K562 (cell line): Measurements from ENCODE around the gene HDAC10. TPM values are rescaled to one million over a fixed set of nuclear protein-coding genes. Genes with fewer than 3 reads are reported as not detected.

Source experiments
- ATAC-seq: fragments of 200-7000 bp; cut with Tn5 transposase; 3 replicates; pipeline ENCODE4 v1.9.1; 2020; ENCODE audit warnings: moderate library complexity
- BruUV-seq: library from RNA; stranded (reverse); fragments of 400-500 nt; replicated peaks from 2 replicates; lab custom pipeline; 2021; lab: Mats Ljungman, UMichigan
- CTCF ChIA-PET: fragments of 300-600 bp; formaldehyde crosslinking; extraction: SDS; loops from one replicate; lab custom pipeline; 2021; ENCODE audit warnings: low intra/inter-chr PET ratio; lab: Yijun Ruan, JAX
- POLR2A ChIA-PET: fragments of 300-600, 350-650 bp; sonication (Branson Sonifier 250); formaldehyde crosslinking; extraction: SDS; loops from one replicate; lab custom pipeline; 2021; ENCODE audit warnings: antibody characterized with exemption, inconsistent platforms; lab: Yijun Ruan, JAX
- DNase-seq, 4 experiments: peaks; one replicate each; pipeline versions ENCODE4 v3.0.0 to v3.0.0-alpha.2; 2011 to 2018; ENCODE audit warnings: low spot score in 3 of 4, mixed read lengths in 3 of 4; ENCODE audit errors: extremely low read depth in 1 of 4
- FAIRE-seq: peaks from 2 replicates; lab custom pipeline; 2011; peaks lifted over from hg19 to GRCh38; lab: Jason Lieb, UNC
- H2AFZ ChIP-seq: 2 replicates; pipeline ENCODE4 v1.6.0; 2011; ENCODE audit warnings: low read depth, low read length, control low read depth, inconsistent platforms
- H3K27ac ChIP-seq: fragments of 200-600 bp; 3 replicates; pipeline ENCODE4 v1.8.0; 2011; ENCODE audit warnings: low read depth, mild to moderate bottlenecking, control low read depth, inconsistent platforms, low read length, moderate library complexity, mixed read lengths; ENCODE audit errors: extremely low read depth
- H3K27me3 ChIP-seq, 2 experiments: fragments of 300-600 bp in 1 of 2; 2 replicates in 1 of 2; 3 replicates in 1 of 2; pipeline versions ENCODE4 v1.6.0 to v1.8.0; 2011; ENCODE audit warnings: inconsistent platforms in 2 of 2, low read length in 2 of 2, mild to moderate bottlenecking in 1 of 2, mixed read lengths in 1 of 2, moderate library complexity in 1 of 2; ENCODE audit not compliant: control insufficient read depth in 2 of 2, insufficient read depth in 2 of 2
- H3K36me3 ChIP-seq: fragments of 300-600 bp; 3 replicates; pipeline ENCODE4 v1.8.0; 2011; ENCODE audit warnings: mild to moderate bottlenecking, low read length, inconsistent platforms; ENCODE audit not compliant: control insufficient read depth, insufficient read depth
- H3K4me1 ChIP-seq, 2 experiments: fragments of 200-600 bp in 1 of 2; replicated peaks in 1 of 2; 2 replicates in 1 of 2; 3 replicates in 1 of 2; pipeline versions ENCODE4 v1.5.1 to v1.8.0; 2011; ENCODE audit warnings: inconsistent platforms in 2 of 2, low read length in 2 of 2, mild to moderate bottlenecking in 1 of 2, mixed read lengths in 1 of 2, moderate library complexity in 1 of 2; ENCODE audit not compliant: control insufficient read depth in 2 of 2, insufficient read depth in 2 of 2
- H3K4me2 ChIP-seq: 2 replicates; pipeline ENCODE4 v1.6.1; 2011; ENCODE audit warnings: low read length, control low read depth, inconsistent platforms, mixed read lengths; ENCODE audit not compliant: insufficient read depth
- H3K4me3 ChIP-seq: fragments of 200-600 bp; sonication (generic), shearing (Covaris generic); 2 replicates; pipeline ENCODE4 v1.5.1; 2016; ENCODE audit warnings: control low read depth, inconsistent platforms
- H3K79me2 ChIP-seq: fragments of 200-600 bp; 3 replicates; pipeline ENCODE4 v1.8.0; 2011; ENCODE audit warnings: low read length, inconsistent platforms; ENCODE audit not compliant: control insufficient read depth, insufficient read depth
- H3K9ac ChIP-seq, 2 experiments: 2 replicates each; pipeline versions ENCODE4 v1.6.0 to v1.6.1; 2011; ENCODE audit warnings: low read depth in 2 of 2, low read length in 2 of 2, control low read depth in 1 of 2, inconsistent platforms in 1 of 2, mild to moderate bottlenecking in 1 of 2, mixed read lengths in 1 of 2; ENCODE audit not compliant: insufficient read depth in 1 of 2
- H3K9me1 ChIP-seq: one replicate; pipeline ENCODE4 v1.6.0; 2011; ENCODE audit warnings: inconsistent platforms, mild to moderate bottlenecking, low read length, moderate library complexity; ENCODE audit not compliant: control insufficient read depth, insufficient read depth
- H3K9me3 ChIP-seq: replicated peaks from 2 replicates; pipeline ENCODE4 v1.5.1; 2011; ENCODE audit warnings: low read depth, low read length, inconsistent platforms; ENCODE audit not compliant: control insufficient read depth, insufficient read depth
- H4K20me1 ChIP-seq: replicated peaks from 2 replicates; pipeline ENCODE4 v1.6.1; 2011; ENCODE audit warnings: low read length, inconsistent platforms, mixed read lengths; ENCODE audit not compliant: control insufficient read depth, insufficient read depth
- C11orf30 ChIP-seq: fragments of 450-650 bp; IDR thresholded peaks from 2 replicates; pipeline ENCODE4 v1.6.1; 2016; ENCODE audit warnings: low read depth, mild to moderate bottlenecking
- EP300 ChIP-seq: IDR thresholded peaks from 2 replicates; pipeline ENCODE4 v1.6.1; 2012; ENCODE audit warnings: low read length, improper control_type of control experiment
- FOSL1 ChIP-seq: fragments of 200-800 bp; sonication (Bioruptor generic); conservative IDR thresholded peaks from 2 replicates; pipeline ENCODE4 v1.6.1; 2016; ENCODE audit warnings: missing genetic modification characterization, missing compliant biosample characterization
- MAFF ChIP-seq: IDR thresholded peaks from 2 replicates; pipeline ENCODE4 v1.6.1; 2012; ENCODE audit warnings: low read length, improper control_type of control experiment
- MAFG ChIP-seq: fragments of 450-650 bp; conservative IDR thresholded peaks from 2 replicates; pipeline ENCODE4 v1.6.1; 2016; ENCODE audit warnings: missing genetic modification characterization, missing compliant biosample characterization
- MAFK ChIP-seq: IDR thresholded peaks from 2 replicates; pipeline ENCODE4 v1.6.1; 2011; ENCODE audit warnings: low read length, improper control_type of control experiment
- RBFOX2 ChIP-seq: fragments of 200-400 bp; formaldehyde crosslinking; IDR thresholded peaks from 2 replicates; pipeline ENCODE4 v1.6.1; 2017; ENCODE audit warnings: low read depth, mild to moderate bottlenecking, low read length, moderate library complexity
- SNIP1 ChIP-seq: fragments of 450-650 bp; IDR thresholded peaks from 2 replicates; pipeline ENCODE4 v1.7.1; 2017; ENCODE audit warnings: low read depth, mild to moderate bottlenecking
- TFE3 ChIP-seq: fragments of 450-650 bp; formaldehyde crosslinking; IDR thresholded peaks from 2 replicates; pipeline ENCODE4 v1.4.0; 2020; ENCODE audit warnings: mild to moderate bottlenecking, mixed read lengths
- ZBTB33 ChIP-seq: sonication (generic); formaldehyde crosslinking; IDR thresholded peaks from 2 replicates; pipeline ENCODE4 v1.8.1; 2023; ENCODE audit warnings: mild to moderate bottlenecking, missing genetic modification reagents
- ZNF133 ChIP-seq: fragments of 250-450 bp; sonication (Bioruptor Pico); IDR thresholded peaks from 2 replicates; pipeline ENCODE4 v1.4.0; 2020; ENCODE audit warnings: mild to moderate bottlenecking
- ZNF316 ChIP-seq: fragments of 450-650 bp; IDR thresholded peaks from 2 replicates; pipeline ENCODE4 v1.6.1; 2016
- WGBS: fragments of 100-300 bp; shearing (Covaris generic); methylation state at CpG from one replicate; pipeline ENCODE4 v1.1.6; 2016; ENCODE audit warnings: low coverage, mixed read lengths; ENCODE audit not compliant: insufficient coverage; ENCODE audit errors: missing lambda C conversion rate; 5-methylcytosine and 5-hydroxymethylcytosine counted together
- in situ Hi-C: fragments of 300-500 bp; cut with MboI; formaldehyde crosslinking; loops from 4 replicates; pipeline ENCODE4 v1.15.0; 2018; ENCODE audit warnings: inconsistent platforms, mixed read lengths
- intact Hi-C: fragments of 100-400 bp; cut with micrococcal nuclease; formaldehyde crosslinking; loops from 2 replicates; pipeline ENCODE4 v1.14.2; 2022
- polyA plus RNA-seq, 8 experiments: library from polyadenylated mRNA; depleted of rRNA in 4 of 8; stranded (reverse) in 5 of 8; unstranded in 3 of 8; fragments of >200 nt; fragmentation: Nextera tagmentation in 2 of 8; fragmentation: Illumina TruSeq in 1 of 8; extraction: Ambion mirVana in 2 of 8; extraction: Trizol in 1 of 8; gene quantifications; 2 replicates each; pipeline versions ENCODE4 v1.2.1 to v1.2.3, GENCODE V29; 2011 to 2014; ENCODE audit warnings: inconsistent platforms in 1 of 8, missing spikeins in 1 of 8
- total RNA-seq, 7 experiments: library from RNA; depleted of rRNA in 6 of 7; stranded (reverse); fragments of >200 nt in 6 of 7; fragmentation: Illumina TruSeq in 2 of 7; extraction: Trizol in 2 of 7; gene quantifications; 2 replicates each; pipeline versions ENCODE4 v1.2.1 to v1.2.3, GENCODE V29; 2011 to 2021; ENCODE audit warnings: low replicate concordance in 1 of 7

The HDAC10 gene
- total and polyA plus RNA-seq, 9 of the 15 experiments (the other 6 are each of a cell fraction or from before 2014, with no cell fraction given): 0.10 to 44.2 (median 6.5) TPM

GRCh38 chr22:50258361-50259292 lies 7.6 kb upstream of the HDAC10 start:
- Histone ChIP-seq H3K27ac (no peak overlapping the region), H3K9me1 (no peaks in the 10 kb centered on the region), H3K36me3 (peaks cover 49% of the 10 kb centered on the region; the same call in 1 of the 3 replicates), H3K4me3 (no peak overlapping the region), H3K27me3 (no peaks in the 10 kb centered on the region), H4K20me1 (no peaks in the 10 kb centered on the region), H3K4me2 (no peak overlapping the region), H2AFZ (no peak overlapping the region), H3K9me3 (no peaks in the 10 kb centered on the region), H3K9ac (peak overlapping the region in 1 of 2 experiments; percentile 78; a peak in 2 of 4 replicates), H3K79me2 (peaks cover 27% of the 10 kb centered on the region), H3K4me1 (peaks cover 15 to 94% of the 10 kb centered on the region in 2 experiments; a peak in 4 of 5 replicates)
- ChIA-PET POLR2A (interaction anchor here (1.0 kb wide), 1 partner anchor 14 kb away, joined by 3 read pairs; no protein-coding TSS in a partner anchor), CTCF (no interaction called here)
- 87% methylated on average over 12 of the region's 24 CpGs for whole genome bisulfite sequencing
- ATAC-seq: no peak
- TF ChIP-seq C11orf30: peak; percentile 82
- TF ChIP-seq ZBTB33: peak; percentile 52; the same call in 1 of the 2 replicates
- TF ChIP-seq ZNF133: no peak
- 0 out of 2 replicates have a peak, but pooled peaks have one; percentile 18 for TF ChIP-seq MAFF
- TF ChIP-seq ZNF316: peak; percentile 85
- TF ChIP-seq RBFOX2: peak; percentile 25; the same call in 1 of the 2 replicates
- peak; percentile 50 for TF ChIP-seq MAFK
- TF ChIP-seq MAFG (tag): peak; percentile 64
- no peak for TF ChIP-seq EP300
- no peak for TF ChIP-seq FOSL1 (tag)
- TF ChIP-seq SNIP1: no peak
- TF ChIP-seq TFE3 (CRISPR knock-in tag): 0 out of 2 replicates have a peak, but pooled peaks have one; percentile 24
- in situ Hi-C loops: no loop called here
- no peak for DNase-seq
- intact Hi-C loops: no loop called here
- no peak for FAIRE-seq
- BruUV-seq: no TSS peak
